H1 (cell line): ENCODE measurements around the gene MEDAG. TPM values are rescaled to one million over a fixed set of nuclear protein-coding genes. Genes with fewer than 3 reads are reported as not detected.

Source experiments
- CTCF ChIA-PET: fragments of 300-600 bp; sonication (Branson Sonifier 250); formaldehyde crosslinking; loops from one replicate; lab custom pipeline; 2021; ENCODE audit not compliant: partially characterized antibody; lab: Charles Lee
- POLR2A ChIA-PET: fragments of 300-600 bp; sonication (Branson Sonifier 250); formaldehyde crosslinking; loops from one replicate; lab custom pipeline; 2021; ENCODE audit warnings: inconsistent platforms; ENCODE audit not compliant: partially characterized antibody; lab: Charles Lee
- DNase-seq, 2 experiments: peaks; one replicate each; pipeline versions ENCODE4 v3.0.0 to v3.0.0-alpha.2; 2010 to 2022; ENCODE audit warnings: low spot score in 2 of 2, low read depth in 1 of 2, mixed read lengths in 1 of 2
- FAIRE-seq: peaks from 2 replicates; lab custom pipeline; 2011; peaks lifted over from hg19 to GRCh38; lab: Jason Lieb, UNC
- H2AFZ ChIP-seq: 2 replicates; pipeline ENCODE4 v1.8.1; 2012; ENCODE audit warnings: low read length, inconsistent platforms
- H2AK5ac ChIP-seq: 2 replicates; pipeline ENCODE4 v1.6.1; 2013; ENCODE audit warnings: low read depth, low read length
- H2BK120ac ChIP-seq: replicated peaks from 2 replicates; pipeline ENCODE3; 2013; ENCODE audit warnings: low read depth, low read length, inconsistent platforms
- H2BK12ac ChIP-seq: 2 replicates; pipeline ENCODE4 v1.6.1; 2013; ENCODE audit warnings: low read depth, low read length
- H2BK15ac ChIP-seq: 2 replicates; pipeline ENCODE4 v1.6.1; 2013; ENCODE audit warnings: low read length
- H2BK20ac ChIP-seq: 2 replicates; pipeline ENCODE4 v1.6.1; 2013; ENCODE audit warnings: low read length
- H2BK5ac ChIP-seq: 2 replicates; pipeline ENCODE4 v1.6.1; 2013; ENCODE audit warnings: low read depth, low read length
- H3K14ac ChIP-seq: 2 replicates; pipeline ENCODE4 v1.6.1; 2013; ENCODE audit warnings: inconsistent platforms; ENCODE audit not compliant: insufficient read length
- H3K18ac ChIP-seq: 2 replicates; pipeline ENCODE4 v1.6.1; 2013; ENCODE audit warnings: low read length; ENCODE audit errors: extremely low read depth
- H3K23ac ChIP-seq: 2 replicates; pipeline ENCODE4 v1.6.1; 2013; ENCODE audit warnings: inconsistent platforms; ENCODE audit not compliant: insufficient read length
- H3K23me2 ChIP-seq: 2 replicates; pipeline ENCODE4 v1.6.1; 2013; ENCODE audit warnings: low read depth, low read length
- H3K27ac ChIP-seq: 2 replicates; pipeline ENCODE4 v1.6.1; 2011; ENCODE audit warnings: low read depth, low read length, inconsistent platforms
- H3K27me3 ChIP-seq, 4 experiments: replicated peaks in 1 of 4; 1 replicate in 1 of 4; 2 replicates in 3 of 4; pipeline versions ENCODE4 v1.6.1 to v1.8.1; 2011 to 2013; ENCODE audit warnings: low read length in 3 of 4, mild to moderate bottlenecking in 3 of 4, inconsistent platforms in 2 of 4, mixed read lengths in 2 of 4, moderate library complexity in 1 of 4; ENCODE audit not compliant: control insufficient read depth in 3 of 4, insufficient read depth in 3 of 4; ENCODE audit errors: extremely low read depth in 1 of 4
- H3K36me3 ChIP-seq, 4 experiments: 2 replicates each; pipeline versions ENCODE4 v1.6.1 to v1.8.1; 2011 to 2013; ENCODE audit warnings: mild to moderate bottlenecking in 4 of 4, low read length in 3 of 4, moderate library complexity in 2 of 4, control low read depth in 1 of 4, inconsistent platforms in 1 of 4; ENCODE audit not compliant: insufficient read depth in 4 of 4, control insufficient read depth in 2 of 4
- H3K4ac ChIP-seq: replicated peaks from 2 replicates; pipeline ENCODE3; 2013; ENCODE audit warnings: low read length, low read depth, mixed read lengths, inconsistent platforms; ENCODE audit not compliant: insufficient read length
- H3K4me1 ChIP-seq, 4 experiments: replicated peaks in 1 of 4; 1 replicate in 1 of 4; 2 replicates in 3 of 4; pipeline versions ENCODE4 v1.6.1 to v1.8.1; 2011 to 2013; ENCODE audit warnings: low read length in 3 of 4, inconsistent platforms in 2 of 4, mixed read lengths in 1 of 4; ENCODE audit not compliant: insufficient read depth in 4 of 4, control insufficient read depth in 3 of 4
- H3K4me2 ChIP-seq, 2 experiments: 2 replicates each; pipeline versions ENCODE4 v1.6.1 to v1.8.1; 2011 to 2013; ENCODE audit warnings: low read depth in 2 of 2, low read length in 2 of 2, control low read depth in 1 of 2, inconsistent platforms in 1 of 2, mild to moderate bottlenecking in 1 of 2; ENCODE audit not compliant: insufficient read depth in 1 of 2
- H3K4me3 ChIP-seq, 4 experiments: fragments of 200-600, 300-600 bp in 1 of 4; sonication (generic), shearing (Covaris generic), sonication (Bioruptor Twin) in 1 of 4; 2 replicates each; pipeline versions ENCODE4 v1.5.1 to v1.8.1; 2011 to 2016; ENCODE audit warnings: low read length in 4 of 4, low read depth in 3 of 4, control low read depth in 2 of 4, inconsistent platforms in 2 of 4, mild to moderate bottlenecking in 2 of 4, mixed read lengths in 1 of 4, moderate library complexity in 1 of 4; ENCODE audit not compliant: insufficient read depth in 2 of 4; ENCODE audit errors: extremely low read depth in 1 of 4
- H3K56ac ChIP-seq: replicated peaks from 2 replicates; pipeline ENCODE3; 2013; ENCODE audit warnings: low read depth, mild to moderate bottlenecking, mixed read lengths, low read length, inconsistent platforms; ENCODE audit not compliant: insufficient read length
- H3K79me1 ChIP-seq: 2 replicates; pipeline ENCODE4 v1.6.1; 2013; ENCODE audit warnings: low read depth, low read length, control low read depth
- H3K79me2 ChIP-seq, 2 experiments: 2 replicates each; pipeline versions ENCODE4 v1.6.1 to v1.8.1; 2012 to 2013; ENCODE audit warnings: low read length in 2 of 2, mild to moderate bottlenecking in 2 of 2, inconsistent platforms in 1 of 2; ENCODE audit not compliant: insufficient read depth in 2 of 2, control insufficient read depth in 1 of 2
- H3K9ac ChIP-seq, 4 experiments: replicated peaks in 1 of 4; 1 replicate in 1 of 4; 2 replicates in 3 of 4; pipeline versions ENCODE4 v1.6.1 to v1.8.1; 2011 to 2013; ENCODE audit warnings: low read depth in 3 of 4, low read length in 3 of 4, control low read depth in 2 of 4, mild to moderate bottlenecking in 2 of 4, moderate library complexity in 2 of 4, inconsistent platforms in 1 of 4; ENCODE audit errors: extremely low read depth in 1 of 4
- H3K9me3 ChIP-seq, 2 experiments: 2 replicates each; pipeline versions ENCODE4 v1.6.1 to v1.8.1; 2012 to 2013; ENCODE audit warnings: mild to moderate bottlenecking in 2 of 2, moderate library complexity in 2 of 2, control low read depth in 1 of 2, inconsistent platforms in 1 of 2, low read depth in 1 of 2, low read length in 1 of 2, mixed read lengths in 1 of 2; ENCODE audit not compliant: insufficient read depth in 2 of 2
- H4K20me1 ChIP-seq, 2 experiments: replicated peaks in 1 of 2; 2 replicates each; pipeline versions ENCODE3 to v1.8.1; 2011 to 2013; ENCODE audit warnings: inconsistent platforms in 2 of 2, low read length in 2 of 2, mild to moderate bottlenecking in 1 of 2; ENCODE audit not compliant: insufficient read depth in 2 of 2, control insufficient read depth in 1 of 2
- H4K5ac ChIP-seq: 2 replicates; pipeline ENCODE4 v1.6.1; 2013; ENCODE audit warnings: low read length, low read depth, mixed read lengths, inconsistent platforms; ENCODE audit not compliant: insufficient read length
- H4K8ac ChIP-seq: 2 replicates; pipeline ENCODE4 v1.8.0; 2013; ENCODE audit warnings: mild to moderate bottlenecking, moderate library complexity, low read length, inconsistent platforms; ENCODE audit not compliant: insufficient read depth; ENCODE audit errors: extremely low read depth
- H4K91ac ChIP-seq: replicated peaks from 2 replicates; pipeline ENCODE3; 2013; ENCODE audit warnings: low read length, mixed read lengths, inconsistent platforms; ENCODE audit not compliant: insufficient read length
- ATF2 ChIP-seq: IDR thresholded peaks from 2 replicates; pipeline ENCODE4 v1.6.1; 2012; ENCODE audit warnings: low read length, inconsistent platforms
- CHD2 ChIP-seq: IDR thresholded peaks from 2 replicates; pipeline ENCODE4 v1.6.1; 2012; ENCODE audit warnings: low read length, improper control_type of control experiment
- FOSL1 ChIP-seq: IDR thresholded peaks from 2 replicates; pipeline ENCODE4 v1.6.1; 2011; ENCODE audit warnings: mild to moderate bottlenecking, low read depth, low read length, moderate library complexity; ENCODE audit not compliant: insufficient read depth
- GABPA ChIP-seq: IDR thresholded peaks from 2 replicates; pipeline ENCODE4 v1.6.1; 2011; ENCODE audit warnings: mild to moderate bottlenecking, low read length, moderate library complexity, borderline replicate concordance; ENCODE audit not compliant: insufficient read depth
- JUN ChIP-seq: IDR thresholded peaks from 2 replicates; pipeline ENCODE4 v1.6.1; 2011; ENCODE audit warnings: low read depth, mild to moderate bottlenecking, improper control_type of control experiment, low read length
- KDM4A ChIP-seq: IDR thresholded peaks from one replicate; pipeline ENCODE4 v1.7.1; 2012; ENCODE audit warnings: low read depth, mild to moderate bottlenecking, moderate library complexity, low read length, inconsistent platforms; ENCODE audit not compliant: severe bottlenecking
- KDM5A ChIP-seq: fragments of 200-600 bp; IDR thresholded peaks from 2 replicates; pipeline ENCODE4 v1.7.1; 2012; ENCODE audit warnings: mild to moderate bottlenecking, low read length, inconsistent platforms, mixed read lengths
- RBBP5 ChIP-seq: IDR thresholded peaks from 2 replicates; pipeline ENCODE4 v1.7.1; 2012; ENCODE audit warnings: low read depth, mild to moderate bottlenecking, inconsistent platforms, low read length, moderate library complexity, borderline replicate concordance
- RNF2 ChIP-seq: fragments of 200-900, 300-1000 bp; sonication (generic); IDR thresholded peaks from 2 replicates; pipeline ENCODE4 v1.7.1; 2016; ENCODE audit warnings: borderline replicate concordance, low read depth, mild to moderate bottlenecking, antibody characterized with exemption, low read length; ENCODE audit not compliant: poor library complexity, severe bottlenecking; ENCODE audit errors: missing control alignments
- WGBS, 2 experiments: shearing (Covaris generic) in 1 of 2; methylation state at CpG; one replicate each; pipeline versions ENCODE4 v1.1.6 to v1.1.7; 2013 to 2015; ENCODE audit warnings: low lambda C conversion rate in 2 of 2, mixed read lengths in 2 of 2, inconsistent platforms in 1 of 2, low coverage in 1 of 2, missing lambda C conversion rate in 1 of 2; ENCODE audit not compliant: insufficient replicate concordance in 2 of 2, insufficient coverage in 1 of 2, insufficient read length in 1 of 2; ENCODE audit errors: extremely low coverage in 1 of 2, missing lambda C conversion rate in 1 of 2; 5-methylcytosine and 5-hydroxymethylcytosine counted together
- polyA plus RNA-seq, 7 experiments: library from polyadenylated mRNA; depleted of rRNA in 3 of 7; stranded (reverse) in 5 of 7; unstranded in 2 of 7; fragments of >200 nt in 5 of 7; fragments of 200-250 nt in 2 of 7; gene quantifications; 1 replicate in 5 of 7; 2 replicates in 1 of 7; 4 replicates in 1 of 7; pipeline versions ENCODE4 v1.2.1 to v1.2.3, GENCODE V29; 2011 to 2013; ENCODE audit warnings: missing spikeins in 2 of 7, mixed read lengths in 2 of 7
- total RNA-seq: library from RNA; stranded (reverse); fragmentation: NEBNext Ultra II Directional; extraction: Animal tissue kit (Norgen Biotek cat#: 25700); gene quantifications from 2 replicates; pipeline ENCODE4 v1.2.1, GENCODE V29; 2021

MEDAG gene
- total and polyA plus RNA-seq, 2 of the 8 experiments (the other 6 are each of a cell fraction or from before 2014, with no cell fraction given): 2.1 to 3.1 TPM

GRCh38 chr13:30915691-30916541 is 9.8 kb downstream of the MEDAG start:
- no peak overlapping the region for H4K8ac ChIP-seq
- H2BK5ac ChIP-seq: no peak overlapping the region
- H3K27ac ChIP-seq: no peak overlapping the region
- no peak overlapping the region for H2AFZ ChIP-seq
- FAIRE-seq (no peak), DNase-seq (no peak)
- H3K9me3 ChIP-seq: no peaks in the 10 kb centered on the region
- no peak overlapping the region for H4K91ac ChIP-seq
- 95% methylated on average over 16 of the region's 19 CpGs; no CpG with 5 or more reads in 1 of the 2 experiments for WGBS, 2 experiments
- H3K36me3 ChIP-seq: no peaks in the 10 kb centered on the region
- no peak overlapping the region for H2BK120ac ChIP-seq
- no peak overlapping the region for H3K9ac ChIP-seq
- no peaks in the 10 kb centered on the region; a peak in 2 of 7 replicates for H3K27me3 ChIP-seq
- no peak overlapping the region for H2BK20ac ChIP-seq
- H3K18ac ChIP-seq: no peak overlapping the region
- no peak overlapping the region for H3K23ac ChIP-seq
- no peak overlapping the region for H3K4ac ChIP-seq
- ChIA-PET POLR2A (no interaction called here), CTCF (interaction anchor here (0.6 to 3.1 kb wide), 7 partner anchors 11 to 67 kb away, joined by 3 to 10 read pairs (median 4); partner anchors contain the start of gene TEX26)
- H3K4me3 ChIP-seq: no peak overlapping the region
- H3K79me1 ChIP-seq: no peaks in the 10 kb centered on the region
- H2BK15ac ChIP-seq: no peak overlapping the region
- no peak overlapping the region for H3K4me2 ChIP-seq
- H3K4me1 ChIP-seq: no peaks in the 10 kb centered on the region; a peak in 1 of 7 replicates
- H4K5ac ChIP-seq: no peak overlapping the region
- H3K14ac ChIP-seq: no peak overlapping the region
- H3K56ac ChIP-seq: no peak overlapping the region
- H3K23me2 ChIP-seq: no peaks in the 10 kb centered on the region
- H3K79me2 ChIP-seq: no peaks in the 10 kb centered on the region
- H4K20me1 ChIP-seq: no peaks in the 10 kb centered on the region
- no peak overlapping the region for H2AK5ac ChIP-seq
- H2BK12ac ChIP-seq: no peak overlapping the region
- no peak for TF ChIP-seq KDM4A
- no peak for TF ChIP-seq KDM5A
- TF ChIP-seq CHD2: no peak
- no peak for TF ChIP-seq RBBP5
- no peak for TF ChIP-seq JUN
- no peak for TF ChIP-seq FOSL1
- TF ChIP-seq ATF2: no peak
- no peak for TF ChIP-seq GABPA
- no peak for TF ChIP-seq RNF2
